ENCODE measurements around the gene CSRP2. TPM values are rescaled to one million over a fixed set of nuclear protein-coding genes. Genes with fewer than 3 reads are reported as not detected.

The CSRP2 gene
- total RNA-seq, result 49.7 and 127 TPM in 2 replicates

GRCh38 chr12:76878899-76879709 lies at the start of gene CSRP2:
Gene CSRP2, minus strand, starts transcription at chr12:76879019. Its CDS starts 12,759 bp downstream, at chr12:76866260.

Other genes with a start within 250 kb of the CSRP2 start
- gene ZDHHC17, start 114.9 kb downstream of the CSRP2 start, total RNA-seq, result 43.0 and 65.6 TPM in 2 replicates
- 2.4 and 17.9 TPM in 2 replicates for gene E2F7, start 186.6 kb upstream of the CSRP2 start, total RNA-seq